RCC 7860 (cell line): Measurements from ENCODE around the gene MESD.
A peak's percentile ranks its signal among the peaks of the same experiment; 100 is the strongest.

Source experiments
- DNase-seq: peaks from one replicate; pipeline ENCODE4 v3.0.0-alpha.2; 2015; ENCODE audit warnings: low spot score
- FAIRE-seq: peaks from 2 replicates; lab custom pipeline; 2012; peaks lifted over from hg19 to GRCh38; lab: Jason Lieb, UNC

The MESD gene

DNA sequence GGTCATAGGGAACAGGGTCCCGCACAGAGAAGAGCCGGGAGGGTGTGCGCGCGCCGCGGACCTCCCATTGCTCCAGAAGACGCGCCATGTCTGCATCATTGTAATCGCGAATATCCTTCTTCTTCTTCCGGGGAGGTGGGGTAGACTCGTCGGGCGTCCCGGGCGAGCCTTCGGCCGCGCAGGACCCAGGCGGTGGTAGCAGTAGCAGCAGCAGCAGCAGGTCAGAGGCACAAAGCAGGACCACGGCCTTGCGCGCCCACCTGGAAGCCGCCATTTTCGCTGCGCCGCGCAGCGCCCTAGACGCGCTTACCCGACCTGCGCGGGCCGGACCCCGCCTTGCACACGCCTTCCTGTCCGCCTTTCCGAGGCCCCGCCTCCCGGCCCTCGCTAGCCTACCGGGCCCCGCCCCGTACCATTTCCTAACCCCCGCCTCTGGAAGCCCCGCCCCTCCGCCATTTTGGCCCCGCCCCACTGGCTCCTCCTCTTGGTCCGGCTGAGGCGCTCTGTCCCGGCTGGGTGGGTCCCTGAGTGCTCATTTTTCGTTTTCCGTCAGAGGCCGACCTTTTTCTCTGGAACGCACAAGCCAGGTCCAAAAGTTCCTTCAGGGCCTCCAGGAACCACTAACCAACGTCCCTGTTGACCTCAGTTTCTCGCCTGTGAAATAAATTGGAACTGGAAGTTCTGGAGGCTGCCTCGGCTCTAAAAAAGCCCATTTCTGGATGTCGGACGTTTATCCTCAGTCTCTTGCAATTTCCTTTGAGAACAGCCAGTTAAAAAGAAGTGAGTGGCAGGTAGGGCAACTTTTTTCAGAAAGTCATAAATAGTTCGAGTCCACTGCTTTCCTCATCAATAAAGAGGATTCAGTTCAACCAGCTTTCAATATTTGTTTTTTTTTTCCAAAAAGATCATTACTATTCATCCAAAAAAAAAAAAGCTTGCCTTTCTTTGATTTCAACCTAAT, at the start of gene MESD:
Gene MESD (minus strand): TSS at position 302 of the 961 bp plus-strand sequence. CDS start 28 bp downstream, at position 274.
- DNase-seq (peak; percentile 80), FAIRE-seq (peak; percentile 51)

DNA sequence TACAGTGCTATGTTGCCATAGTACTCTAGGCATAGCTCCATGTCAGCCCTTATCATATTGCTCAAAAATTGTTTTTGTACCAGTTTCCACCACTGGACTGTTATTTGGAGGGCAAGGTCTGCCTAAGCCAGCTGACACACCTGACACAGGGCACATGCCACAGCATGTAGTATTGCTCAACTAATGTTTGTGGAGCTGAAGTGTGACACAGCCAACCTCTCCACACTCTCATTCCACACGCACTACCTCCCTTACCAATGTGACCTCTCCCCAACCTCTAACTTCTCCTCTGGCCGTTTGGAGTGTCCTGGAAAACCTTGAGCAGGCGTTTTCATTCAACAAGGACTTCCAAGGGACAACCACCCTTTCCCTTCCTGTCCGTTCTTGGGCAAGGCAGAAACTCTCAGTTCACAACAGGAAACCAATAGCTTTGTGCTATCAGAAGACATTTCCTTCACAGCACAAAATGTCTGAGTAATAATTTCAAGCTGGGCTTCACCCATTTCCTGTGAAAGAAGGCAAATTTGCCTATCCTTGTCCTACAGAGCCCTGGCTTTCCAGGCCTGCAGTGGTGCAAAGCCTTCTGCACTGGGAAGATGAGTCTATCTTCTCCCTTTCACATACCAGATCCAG, 49.5 kb upstream of the MESD start:
- FAIRE-seq = no peak

DNA sequence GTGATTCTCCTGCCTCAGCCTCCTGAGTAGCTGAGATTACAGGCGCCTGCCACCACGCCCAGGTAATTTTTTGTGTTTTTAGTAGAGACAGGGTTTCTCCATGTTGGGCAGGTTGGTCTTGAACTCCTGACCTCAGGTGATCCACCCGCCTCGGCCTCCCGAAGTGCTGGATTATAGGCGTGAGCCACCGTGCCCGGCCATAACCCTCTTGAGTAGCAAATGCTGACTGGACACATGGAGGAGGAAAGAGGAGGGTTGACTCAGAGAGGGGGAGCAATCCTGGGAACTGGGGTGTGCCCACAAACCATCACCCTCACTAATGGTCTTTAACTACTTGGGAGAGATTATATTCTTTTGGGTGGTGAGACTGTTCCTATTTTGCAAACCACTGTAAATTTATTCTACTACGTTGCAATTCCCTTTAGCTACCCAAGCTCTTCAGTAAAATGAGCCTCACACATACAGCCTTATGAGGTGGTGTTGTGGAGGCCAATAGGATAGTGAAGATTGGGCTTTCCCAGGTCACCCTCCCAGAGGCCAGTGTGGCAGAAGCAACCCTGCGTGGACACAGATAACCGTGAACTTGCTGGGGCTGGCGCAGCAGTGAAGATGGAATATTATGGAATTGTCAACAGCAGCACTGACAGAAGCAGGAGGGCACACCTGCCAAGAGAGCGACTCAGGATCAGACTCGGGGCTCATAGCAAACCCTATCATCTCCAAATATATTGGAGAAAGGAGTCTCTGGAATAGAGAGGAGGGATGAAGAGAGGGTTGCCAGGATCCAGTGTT, 48.5 kb upstream of the MESD start:
- DNase-seq (no peak), FAIRE-seq (no peak)

More for the DNA sequence above, 49.5 kb upstream of the MESD start:
- DNase-seq = no peak

DNA sequence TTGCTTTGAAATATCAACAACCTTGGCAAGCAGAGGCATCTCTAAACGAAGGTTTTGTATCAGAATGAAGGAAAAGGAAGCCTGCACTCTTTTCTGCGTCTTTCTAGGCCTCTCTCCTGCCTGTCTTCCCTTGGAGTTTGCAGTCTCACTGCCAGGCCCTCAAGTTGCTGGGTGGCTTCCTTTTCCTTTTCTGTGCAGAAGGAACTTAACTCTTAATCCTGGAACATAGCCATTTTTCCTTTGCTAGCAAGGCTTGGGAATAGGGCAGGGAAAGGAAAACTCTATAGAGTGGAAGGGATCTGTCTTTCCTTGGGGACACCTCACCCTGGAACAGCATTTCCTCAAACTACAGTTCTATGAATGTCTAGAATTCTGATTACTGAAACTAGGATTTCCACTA, 43.9 kb upstream of the MESD start:
- DNase-seq (no peak), FAIRE-seq (no peak)

DNA sequence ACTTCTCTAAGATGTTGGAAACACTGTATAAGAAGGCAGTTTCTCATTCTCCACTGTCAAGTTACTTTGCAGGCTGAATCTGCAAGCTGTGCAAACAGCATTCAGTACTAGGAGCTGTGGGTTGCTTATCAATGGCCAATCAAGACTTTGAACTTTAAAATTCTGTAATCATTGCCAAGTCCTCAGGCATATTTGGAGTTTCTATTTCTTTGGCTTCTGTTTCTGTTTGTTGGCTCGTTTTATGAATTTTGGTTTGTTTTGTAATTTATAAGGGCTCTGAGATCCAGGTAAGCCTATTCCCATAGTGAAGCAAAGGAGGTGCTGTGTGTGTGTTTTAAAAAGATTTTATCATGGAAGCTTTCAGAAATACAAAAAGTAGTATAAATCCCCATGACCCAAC, 43.2 kb upstream of the MESD start:
- no peak for DNase-seq
- no peak for FAIRE-seq

DNA sequence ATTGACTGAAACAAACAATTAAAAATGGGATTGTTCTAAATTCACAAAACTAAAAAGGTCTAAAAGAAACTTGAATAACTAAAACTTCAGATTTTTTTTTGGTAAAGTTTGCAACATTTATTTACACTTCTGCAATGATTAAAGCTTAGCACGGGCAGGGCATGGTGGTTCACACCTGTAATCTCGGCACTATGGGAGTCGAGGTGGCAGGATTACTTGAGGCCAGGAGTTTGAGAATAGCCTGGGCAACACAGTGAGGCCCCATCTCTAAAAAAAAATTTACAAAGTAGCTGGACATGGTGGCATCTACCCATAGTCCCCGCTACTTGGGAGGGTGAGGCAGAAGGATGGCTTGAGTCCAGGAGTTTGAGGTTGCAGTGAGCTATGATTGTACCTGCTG, 42.7 kb upstream of the MESD start:
- no peak for DNase-seq
- FAIRE-seq = no peak

DNA sequence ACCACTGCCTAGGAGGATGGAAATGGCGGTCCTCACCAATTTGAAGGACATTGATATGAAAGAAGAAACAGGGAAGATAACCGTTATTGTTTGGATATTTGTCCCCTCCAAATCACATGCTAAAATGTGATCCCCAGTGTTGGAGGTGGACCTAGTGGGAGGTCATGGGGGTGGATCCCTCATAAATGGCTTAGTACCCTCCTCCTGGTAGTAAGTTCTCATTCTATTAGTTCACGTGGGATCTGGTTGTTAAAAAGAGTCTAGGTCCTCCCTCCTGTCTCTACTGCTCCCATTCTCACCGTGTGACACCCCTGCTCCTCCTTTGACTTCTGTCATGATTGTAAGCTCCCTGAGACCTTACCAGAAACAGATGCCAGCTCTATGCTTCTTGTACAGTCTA, 41.6 kb upstream of the MESD start:
- no peak for FAIRE-seq
- no peak for DNase-seq

DNA sequence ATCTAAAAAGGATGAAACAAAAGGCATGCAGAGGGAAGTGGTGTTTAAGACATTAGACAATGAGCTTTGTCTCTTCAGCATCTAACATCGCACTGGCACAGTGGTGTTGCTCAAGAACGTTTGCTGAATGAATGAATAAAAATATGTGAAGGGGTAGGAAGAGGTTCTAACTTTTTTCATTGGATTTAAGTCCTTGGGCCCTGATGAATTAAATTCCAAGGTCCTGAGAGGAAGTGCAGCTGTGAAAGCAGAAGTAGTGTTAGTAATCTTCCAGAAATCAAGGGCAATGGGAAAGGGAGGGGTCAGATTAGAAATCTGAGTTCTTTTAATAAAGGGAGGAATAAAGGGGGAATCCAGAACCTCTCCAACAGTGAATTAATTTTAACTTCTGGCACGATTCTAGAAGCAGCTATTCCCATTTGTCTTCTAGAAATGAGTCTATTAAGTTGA, 40.7 kb upstream of the MESD start:
- FAIRE-seq (no peak), DNase-seq (no peak)

DNA sequence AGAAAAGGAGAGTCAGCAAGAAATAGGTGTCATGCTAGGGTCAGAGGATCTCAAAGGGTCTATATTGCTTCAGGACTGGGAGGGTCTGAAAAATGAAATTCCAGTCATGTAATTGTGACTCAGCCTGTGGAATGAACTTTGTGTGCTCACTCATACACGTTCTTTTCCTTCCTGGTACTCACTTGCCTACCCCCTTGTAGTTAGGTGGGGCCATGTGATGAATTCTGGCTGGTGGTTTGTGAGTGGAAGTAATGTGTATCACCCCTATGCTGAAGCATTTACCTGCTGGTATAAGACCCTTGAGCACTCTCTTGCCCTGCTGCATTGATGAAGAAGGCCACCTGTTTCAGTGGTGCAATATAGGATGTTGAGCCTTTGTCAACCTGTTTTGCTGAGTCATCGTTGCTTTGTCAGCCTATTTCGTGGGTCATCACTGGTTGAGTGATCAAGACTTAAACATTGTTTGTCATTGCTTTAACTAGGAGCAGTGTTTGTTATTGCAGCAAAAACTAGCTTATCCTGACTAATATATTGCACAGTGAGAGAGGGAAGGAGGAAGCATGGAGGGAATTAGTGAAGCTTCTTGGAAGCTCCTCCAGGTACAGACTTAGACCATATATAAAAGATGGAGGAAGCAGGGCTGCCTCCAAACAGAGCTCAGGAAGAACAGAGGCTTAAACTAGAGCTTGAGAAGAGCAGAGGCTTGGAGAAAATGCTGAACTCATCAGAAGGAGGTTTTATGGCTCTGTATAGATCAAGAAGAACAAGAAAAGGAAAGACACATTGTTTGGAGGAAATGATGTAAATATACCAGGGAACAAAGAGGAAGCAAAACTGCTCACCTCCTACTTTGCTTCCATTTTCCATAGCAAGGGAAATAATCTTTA, 40.0 kb upstream of the MESD start:
- FAIRE-seq = no peak
- DNase-seq = peak; percentile 17

DNA sequence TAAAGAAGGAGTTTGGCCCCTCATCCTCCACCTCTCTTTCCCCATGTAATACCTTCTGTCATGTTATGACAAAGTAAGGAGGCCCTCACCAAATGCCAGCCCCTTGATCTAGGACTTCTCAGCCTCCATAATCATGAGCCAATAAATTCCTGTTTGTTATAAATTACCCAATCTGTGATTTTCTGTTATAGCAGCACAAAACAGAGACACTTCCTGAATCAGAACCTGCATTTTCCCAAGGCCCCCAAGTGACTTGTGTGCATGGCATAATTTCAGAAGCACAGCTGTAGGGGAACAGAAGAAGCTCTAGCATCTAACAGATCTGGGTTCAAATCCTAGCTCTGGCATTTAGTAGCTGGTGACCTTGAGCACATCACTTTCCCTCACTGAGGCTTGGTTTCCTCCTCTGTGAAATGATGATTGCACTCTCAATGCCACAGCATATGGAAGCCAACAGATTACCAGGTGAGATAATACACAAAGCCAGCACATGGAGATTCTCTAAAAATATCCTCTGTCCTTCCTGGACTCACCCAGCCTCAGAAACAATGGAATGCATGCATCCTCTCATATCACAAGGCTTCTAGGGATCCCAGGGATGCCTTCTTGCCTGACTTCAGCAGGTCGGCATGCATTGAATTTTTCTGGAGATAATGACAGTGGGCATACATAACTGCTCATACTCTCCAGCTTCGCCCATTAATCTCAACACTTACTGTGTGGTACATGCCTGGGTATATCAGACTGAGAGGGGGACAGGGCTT, 37.4 kb upstream of the MESD start:
- FAIRE-seq = no peak
- DNase-seq = no peak

DNA sequence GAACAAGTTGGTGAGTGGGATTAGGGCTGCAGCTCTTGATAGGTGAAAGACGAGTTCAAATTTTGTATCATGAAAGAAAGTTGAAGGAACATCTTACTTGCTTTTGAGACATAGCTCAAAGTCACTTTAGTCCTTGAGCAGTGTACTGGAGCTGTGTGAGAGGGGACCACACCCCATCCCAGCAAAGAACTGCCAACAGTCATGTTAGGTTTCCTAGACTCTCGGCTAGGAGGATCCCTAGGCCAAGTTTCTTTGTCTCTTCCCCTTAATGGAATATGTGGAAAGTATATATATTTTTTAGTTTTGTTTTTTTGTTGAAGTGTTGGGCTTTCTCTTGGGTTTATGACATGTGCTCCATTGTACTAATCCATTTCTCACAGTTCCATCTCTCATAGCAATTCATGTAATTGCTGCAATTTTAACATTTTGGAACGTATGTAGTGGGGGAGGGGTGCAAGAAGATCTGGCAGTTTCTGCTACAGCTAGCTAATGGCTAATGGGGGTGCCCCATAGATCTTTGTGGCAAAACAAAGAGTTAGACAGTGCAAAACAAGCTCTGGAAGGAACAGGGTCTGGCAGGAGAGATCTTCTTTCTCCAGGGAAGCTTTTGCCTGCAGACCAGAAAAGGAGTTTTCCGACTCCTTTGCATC, 36.2 kb upstream of the MESD start:
- no peak for FAIRE-seq
- DNase-seq = no peak

DNA sequence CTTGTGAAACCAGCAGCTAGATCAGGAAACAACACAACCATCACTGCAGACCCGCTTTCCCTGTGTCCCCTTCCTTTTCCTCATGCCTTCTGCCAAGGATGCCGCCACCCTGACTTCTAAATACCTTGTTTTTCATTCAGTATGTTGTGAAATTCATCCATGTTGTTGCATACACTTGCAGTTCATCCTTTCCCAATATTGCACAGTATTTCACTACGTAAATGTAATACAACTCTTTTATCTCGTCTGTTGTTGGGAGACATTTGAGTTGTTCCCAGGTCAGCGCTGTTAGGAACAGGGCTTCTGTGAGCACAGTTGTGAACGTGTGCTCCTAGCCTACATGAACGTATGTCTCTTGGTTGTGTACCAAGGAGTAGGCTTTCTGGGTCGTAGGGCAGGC, 35.3 kb upstream of the MESD start:
- FAIRE-seq (no peak), DNase-seq (no peak)

DNA sequence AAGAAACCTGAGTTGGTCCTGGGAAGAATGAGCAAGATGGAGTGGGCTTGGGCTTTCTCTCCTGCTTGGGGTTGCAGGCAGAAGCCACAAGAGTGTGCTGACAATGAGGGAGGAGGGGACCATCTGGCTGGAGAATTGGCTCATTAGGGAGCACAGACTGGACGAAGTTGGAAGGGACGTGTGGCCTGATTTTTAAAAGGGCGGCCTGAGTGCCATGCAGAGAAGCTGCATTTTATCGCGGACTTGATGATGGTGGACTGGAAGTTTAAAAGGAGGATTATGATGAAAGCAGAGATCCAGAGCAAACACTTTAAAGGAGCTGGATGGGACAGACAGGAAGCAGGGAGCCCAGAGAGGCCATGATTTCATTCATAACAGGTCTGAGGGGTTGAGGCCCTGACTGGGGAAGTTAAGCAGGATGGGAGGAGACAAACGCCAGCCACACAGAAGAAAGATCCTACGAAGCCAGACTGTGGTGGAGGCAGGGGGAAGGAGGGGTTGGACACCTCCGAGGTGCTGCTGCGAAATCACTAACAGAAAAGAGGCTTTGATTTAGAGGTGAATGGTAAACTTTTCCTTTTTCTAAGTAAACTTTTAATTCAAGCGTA, 34.8 kb upstream of the MESD start:
- DNase-seq = no peak
- no peak for FAIRE-seq

DNA sequence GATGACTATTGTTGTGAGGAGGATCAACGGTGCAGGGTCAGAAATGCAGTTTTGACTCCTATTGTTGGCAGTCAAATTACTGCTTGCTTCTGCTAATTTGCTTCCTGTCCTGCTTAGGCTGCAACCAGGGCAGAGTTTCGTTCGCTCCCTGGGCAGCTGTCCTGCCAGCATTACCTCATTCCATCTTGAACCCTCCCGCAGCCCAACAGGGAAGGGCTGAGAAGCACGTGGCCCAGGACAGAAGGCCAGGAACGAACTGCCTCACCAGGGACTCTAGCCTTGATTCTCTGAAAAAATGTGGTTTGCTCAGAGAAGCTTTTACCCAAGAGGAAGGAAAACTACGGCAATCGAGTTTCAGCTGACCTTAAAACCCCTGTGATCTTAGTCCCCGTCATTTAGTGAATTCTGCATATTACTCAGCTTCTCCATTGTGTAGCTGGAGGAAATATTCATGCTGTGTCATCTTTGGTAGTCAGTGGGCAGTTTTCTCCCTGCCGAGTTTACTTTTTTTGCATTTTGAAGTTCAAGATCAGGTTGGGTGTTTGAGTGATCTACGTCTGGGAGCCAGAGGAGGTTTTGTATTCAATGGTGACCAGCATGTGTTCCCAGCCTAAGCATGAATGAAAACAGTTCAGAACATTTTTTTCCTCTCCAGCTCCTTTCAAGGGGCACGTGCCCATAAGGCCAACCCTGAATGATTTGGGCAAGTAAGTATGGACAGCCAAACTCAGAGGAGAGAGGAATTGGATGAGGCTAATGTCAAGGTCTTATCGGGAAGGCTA, 34.1 kb upstream of the MESD start:
- DNase-seq (no peak), FAIRE-seq (no peak)

DNA sequence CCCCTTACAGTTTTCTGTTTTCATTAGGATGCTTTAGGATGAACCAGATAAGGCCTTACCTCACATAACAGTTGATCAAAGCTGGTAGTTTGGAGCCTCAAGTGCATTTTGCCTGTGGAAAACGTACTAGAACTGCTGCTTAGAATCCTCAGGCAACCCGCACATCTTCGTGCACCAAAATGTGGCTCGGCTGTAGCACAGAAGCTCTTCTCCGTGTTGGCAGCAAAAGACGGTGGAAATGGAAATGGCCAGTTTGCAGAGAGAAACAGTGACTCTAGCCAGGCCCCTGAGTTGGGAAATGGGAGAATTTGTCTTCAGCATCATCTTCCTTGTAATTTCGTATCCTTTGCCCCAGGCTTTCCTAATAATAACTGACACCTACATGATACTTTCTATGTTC, 31.7 kb upstream of the MESD start:
- no peak for DNase-seq
- FAIRE-seq = no peak

DNA sequence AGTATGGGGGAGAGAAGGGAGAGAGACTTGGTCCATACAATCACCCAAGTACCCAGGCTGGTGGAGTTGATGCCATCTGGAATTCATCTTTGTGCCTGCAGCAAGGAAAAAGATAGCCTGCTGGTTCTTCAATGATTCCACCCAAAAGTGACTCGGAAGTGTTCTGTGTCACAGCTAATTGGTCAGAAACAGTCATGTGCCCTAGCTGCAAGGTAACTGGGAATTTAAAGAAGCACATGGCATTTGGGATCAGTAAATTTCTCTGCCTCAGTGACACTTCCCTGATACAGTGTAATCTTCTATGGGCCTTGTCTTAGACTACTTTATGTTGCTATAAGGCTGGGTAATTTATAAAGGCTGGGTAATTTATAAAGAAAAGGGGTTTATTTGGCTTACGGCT, 28.6 kb upstream of the MESD start:
- FAIRE-seq = no peak
- DNase-seq = no peak

DNA sequence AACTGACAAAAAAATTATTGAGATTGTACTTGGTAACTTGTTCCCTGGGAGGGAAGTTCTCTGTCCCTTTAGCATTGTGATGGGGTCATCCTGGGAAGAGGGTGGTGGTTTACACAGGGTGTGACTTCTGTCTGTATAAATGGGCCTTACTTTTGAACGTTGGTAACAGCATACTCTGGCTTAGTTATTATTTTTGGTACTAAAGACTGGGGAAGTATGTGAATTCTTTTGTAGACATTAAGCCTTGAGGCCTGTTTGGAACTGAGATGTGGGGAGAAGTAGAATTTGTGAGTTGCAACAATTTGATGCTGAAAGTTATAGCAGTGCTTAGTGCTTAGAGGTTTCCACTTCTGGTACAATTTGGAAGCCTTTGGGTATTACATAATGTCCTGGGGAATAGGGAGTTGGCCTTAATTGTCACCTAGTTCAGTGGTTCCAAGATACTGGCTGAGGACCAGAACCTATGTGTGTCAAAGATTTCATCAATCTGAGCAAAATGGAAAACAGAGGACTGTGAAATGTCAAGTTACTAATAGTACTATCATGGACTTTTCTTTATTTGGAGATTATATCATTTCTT, 27.0 kb upstream of the MESD start:
- FAIRE-seq (no peak), DNase-seq (no peak)
